Activated CD8-positive, alpha-beta memory T cell treated with anti-CD3 and anti-CD28 coated beads for 1 hour (primary cell): ENCODE measurements around the gene MBD5.
"Not testable (repeated sequence)": the region's sequence is repeated elsewhere in the genome, so short reads cannot be mapped to it uniquely, and the experiment has no call there.

ENCODE experiments used
- DNase-seq, 2 donors: peaks; one replicate each; pipeline ENCODE4 v3.0.0-alpha.2; 2020; ENCODE audit warnings: low read depth in 1 of 2; ENCODE audit errors: extremely low read depth in 1 of 2

MBD5 gene

DNA sequence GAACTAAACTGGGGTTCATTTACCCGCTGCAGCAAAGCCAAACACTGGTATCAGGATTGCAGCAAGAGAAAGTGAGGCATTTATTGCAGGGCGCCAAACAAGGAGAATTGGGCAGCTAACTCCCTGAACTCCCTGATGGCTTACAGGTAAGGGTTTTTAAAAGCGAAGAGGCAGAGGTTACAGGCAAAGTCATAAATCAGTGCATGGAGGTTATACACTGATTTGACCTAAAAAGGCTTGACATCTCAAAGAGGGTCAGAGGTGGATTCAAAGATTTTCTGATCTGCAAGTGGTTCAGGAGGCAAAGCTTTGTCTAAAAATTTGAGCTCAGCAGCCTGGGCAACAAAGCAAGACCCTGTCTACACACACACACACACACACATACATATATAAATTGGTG, 520.9 kb downstream of the MBD5 start:
- DNase-seq = no peak

DNA sequence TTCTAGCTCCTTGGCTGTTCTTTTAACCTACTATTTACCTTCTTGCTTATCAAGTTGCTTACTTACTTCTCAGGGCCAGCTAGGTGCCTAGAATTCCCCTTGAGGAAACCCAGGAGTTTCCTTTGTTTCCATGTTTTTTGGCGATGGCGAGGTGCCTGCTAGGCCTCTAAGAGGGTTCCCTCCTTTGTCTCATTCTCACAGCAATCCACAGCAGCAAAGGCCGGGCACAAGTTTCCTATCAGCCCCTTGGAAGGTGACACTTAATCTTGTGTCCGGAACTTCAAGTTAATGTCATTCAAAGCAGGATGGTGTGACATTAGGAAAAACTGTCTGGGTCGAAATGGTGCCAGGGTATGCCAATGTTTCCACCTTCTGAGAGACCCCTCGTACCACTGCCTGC, 521.7 kb downstream of the MBD5 start:
- no peak for DNase-seq

DNA sequence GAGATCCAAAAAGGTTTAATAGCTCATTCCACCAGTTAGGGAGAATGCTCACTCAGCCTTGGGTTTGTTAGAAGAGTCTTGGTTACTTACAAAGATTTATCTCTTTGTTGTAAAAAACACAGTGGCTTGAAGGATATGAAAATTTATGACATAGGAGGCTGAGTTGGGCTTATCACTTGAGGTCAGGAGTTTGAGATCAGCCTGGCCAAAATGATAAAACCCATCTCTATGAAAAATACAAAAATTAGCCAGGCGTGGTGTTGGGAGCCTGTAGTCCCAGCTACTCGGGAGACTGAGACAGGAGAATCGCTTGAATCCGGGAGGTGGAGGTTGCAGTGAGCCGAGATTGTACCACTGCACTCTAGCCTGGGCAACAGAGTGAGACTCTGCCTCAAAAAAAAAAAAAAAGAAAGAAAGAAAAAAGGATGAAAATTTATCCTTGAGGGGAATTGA, 522.2 kb downstream of the MBD5 start:
- not testable (repeated sequence) for DNase-seq

DNA sequence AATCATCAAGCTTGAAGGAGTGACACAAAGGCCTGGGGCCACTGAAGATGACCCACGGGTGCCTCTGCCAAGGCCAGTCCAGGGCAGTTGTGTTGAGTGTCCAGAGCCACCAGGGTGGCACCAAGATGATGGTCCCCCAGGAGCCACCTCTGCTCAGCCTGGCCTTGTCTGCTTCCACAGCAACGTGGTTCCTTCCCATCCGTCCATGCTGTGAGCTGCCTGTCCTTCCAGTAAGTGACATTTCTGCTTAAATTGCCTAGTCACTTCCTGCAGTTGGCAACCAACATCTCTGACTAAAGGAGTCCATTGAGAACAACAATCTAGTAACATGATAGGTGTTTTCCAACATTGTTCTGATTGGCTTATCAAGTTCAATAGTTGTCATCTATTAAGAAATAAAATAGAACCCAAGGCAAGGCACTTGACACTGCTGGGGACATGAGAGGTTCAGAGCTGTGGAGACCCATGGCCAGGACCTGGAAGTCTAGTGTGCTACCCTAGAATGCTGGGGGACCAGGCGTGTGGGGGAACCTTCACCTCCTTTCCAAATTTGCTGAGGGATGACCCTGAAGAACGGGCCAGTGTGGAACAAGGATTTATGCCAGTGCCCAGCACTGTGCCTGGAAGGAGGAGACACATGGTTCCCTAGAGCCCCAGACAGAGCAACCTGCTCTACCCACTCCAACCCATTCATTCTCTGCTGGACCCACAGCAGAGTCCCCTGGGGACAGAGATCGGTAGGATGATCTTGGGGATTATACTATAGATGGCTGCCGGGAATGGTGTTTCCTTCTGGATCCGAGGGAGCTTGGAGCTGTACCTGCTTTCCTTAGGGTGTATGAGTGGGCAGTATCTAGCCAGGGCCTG, 524.7 kb downstream of the MBD5 start:
- DNase-seq = no peak

DNA sequence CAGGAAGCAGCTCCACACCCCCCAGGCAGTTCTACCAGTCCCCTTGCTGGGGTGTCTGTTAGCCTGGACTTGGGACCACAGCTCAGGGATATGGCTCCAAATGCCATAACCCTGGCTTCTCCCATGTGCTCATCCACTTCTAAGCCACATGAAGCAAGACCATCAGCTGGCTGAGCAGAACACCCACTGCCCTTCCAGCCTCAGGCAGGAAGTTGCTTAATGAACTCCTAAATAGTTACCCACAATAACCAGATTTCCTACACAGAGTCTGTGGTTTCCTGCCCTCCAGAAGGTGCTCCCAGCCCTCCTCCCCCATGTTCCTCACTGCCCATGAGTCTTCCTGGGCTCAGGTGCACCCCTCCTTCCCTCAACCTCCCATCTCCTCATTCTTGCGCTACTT, 525.4 kb downstream of the MBD5 start:
- no peak for DNase-seq

DNA sequence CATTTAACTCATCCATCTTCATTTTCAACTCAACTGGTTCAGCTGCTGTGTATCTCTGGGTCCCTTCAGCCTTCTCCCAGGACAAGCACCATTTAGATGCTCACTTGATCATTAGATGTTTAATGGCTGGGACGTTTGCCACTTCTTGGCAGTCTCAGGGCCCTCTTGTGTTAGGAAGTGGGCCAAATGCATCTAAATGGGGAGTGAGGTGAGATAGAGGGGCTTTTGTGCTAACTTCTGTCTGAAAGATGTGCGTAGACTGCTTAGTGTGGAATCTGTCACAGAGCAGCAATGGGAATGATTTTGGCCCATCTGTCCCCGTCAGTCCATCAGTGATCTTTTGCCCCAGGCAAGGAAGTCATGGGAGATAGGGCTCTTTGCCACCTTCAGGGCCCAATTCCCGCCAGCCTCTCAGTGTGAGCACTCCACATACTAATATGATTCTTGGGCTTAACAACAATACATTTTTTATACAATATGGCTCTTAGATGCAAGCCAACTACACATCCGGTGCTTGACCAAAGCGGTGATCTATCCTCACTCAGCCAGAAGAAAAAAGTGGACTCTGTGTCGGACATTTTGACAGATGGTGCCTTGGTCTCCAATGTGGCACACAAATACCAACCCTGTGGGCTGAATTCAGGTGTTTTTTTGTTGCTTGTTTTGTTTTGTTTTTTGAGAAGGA, 528.0 kb downstream of the MBD5 start:
- no peak for DNase-seq

DNA sequence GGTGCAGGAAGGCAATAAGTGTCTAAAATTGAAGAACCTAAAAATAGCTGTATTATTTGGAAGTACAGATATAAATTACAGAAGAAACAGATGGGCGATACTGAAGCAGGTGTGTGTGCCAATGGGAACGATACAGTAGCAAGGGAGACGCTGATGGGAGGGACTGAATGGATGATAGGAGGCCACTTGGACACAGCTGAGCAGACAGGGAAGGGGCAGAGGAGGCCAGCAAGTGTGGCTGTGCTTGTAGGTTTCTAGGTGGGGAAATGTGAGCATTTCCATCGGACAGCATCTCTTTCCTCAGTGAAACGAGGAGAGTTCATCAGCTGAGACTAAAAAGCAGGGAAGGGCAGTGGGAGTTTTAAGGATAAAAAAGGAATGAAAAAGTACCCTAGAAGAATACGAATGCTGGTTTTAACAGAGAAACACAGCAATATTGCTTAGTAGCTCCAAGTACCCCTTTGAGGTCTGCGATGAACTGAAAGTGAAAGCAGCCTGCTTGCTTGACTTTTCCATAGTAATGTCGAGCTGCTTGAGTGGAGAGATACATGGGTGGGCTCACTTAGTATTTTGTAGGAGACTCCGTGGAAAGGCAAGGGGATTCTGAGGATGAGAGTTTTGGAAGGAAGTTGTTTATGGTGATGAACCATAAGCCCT, 531.9 kb downstream of the MBD5 start:
- DNase-seq = no peak

DNA sequence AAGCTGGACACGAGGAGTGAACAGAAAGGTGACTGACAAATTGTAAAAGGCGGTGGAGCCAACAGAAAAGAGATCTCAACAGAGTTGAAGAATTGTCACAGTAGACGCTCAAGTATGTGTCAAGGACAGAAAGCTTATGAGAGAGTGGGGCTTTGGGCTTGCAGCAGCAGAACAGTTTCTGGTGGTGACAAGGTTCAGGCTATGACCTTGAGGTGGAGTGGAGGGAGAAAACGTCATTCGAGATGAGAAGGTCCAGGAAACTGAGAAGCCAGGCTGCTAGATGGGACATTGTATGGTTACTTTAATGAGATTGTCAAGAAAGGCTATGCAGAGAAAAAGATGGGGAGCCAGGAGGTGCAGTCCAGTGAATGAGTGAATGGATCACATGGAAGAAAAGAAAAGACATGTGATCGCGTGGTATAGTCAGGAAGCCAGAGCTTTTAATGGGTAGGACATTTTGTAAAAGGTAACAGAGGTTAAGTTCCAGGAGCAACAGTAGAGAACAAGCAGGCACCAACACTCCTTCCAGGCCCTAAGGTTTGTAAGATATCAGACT, 532.5 kb downstream of the MBD5 start:
- DNase-seq = no peak

DNA sequence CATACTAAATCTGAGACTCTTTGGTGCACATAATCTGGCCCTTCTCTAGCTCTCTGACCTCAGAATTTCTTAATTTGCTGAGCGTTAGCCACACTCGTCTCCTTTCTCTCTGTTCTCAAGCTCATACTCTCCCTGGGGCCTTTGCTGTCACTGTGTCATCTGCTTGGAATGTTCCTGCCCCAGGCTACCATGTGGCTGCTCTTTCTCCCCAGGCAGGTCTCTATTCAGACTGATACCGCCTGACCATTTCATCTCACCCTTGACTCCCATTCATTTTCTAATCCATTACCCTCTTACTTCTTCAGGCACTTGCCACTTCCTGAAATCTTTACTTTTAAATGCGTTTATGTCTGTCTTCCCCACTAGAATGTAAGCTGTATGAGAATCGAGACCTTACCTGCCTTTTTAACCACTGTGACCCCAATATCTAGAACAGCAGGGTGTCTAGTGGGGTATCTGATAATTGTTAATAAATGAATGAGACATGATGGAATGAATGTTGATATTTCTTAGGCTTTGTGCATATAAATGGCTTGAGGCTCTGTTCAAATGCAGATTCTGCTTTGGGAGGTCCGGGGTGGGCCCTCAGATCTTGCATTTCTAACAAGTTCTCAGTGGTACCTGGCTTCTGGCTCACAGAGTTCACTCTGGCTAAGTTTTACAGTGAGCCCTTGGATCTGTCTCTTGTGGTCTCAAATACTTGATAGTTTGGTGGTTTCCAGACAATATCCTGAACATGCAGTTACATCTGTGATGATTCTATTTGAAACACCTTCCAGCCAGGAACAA, 533.8 kb downstream of the MBD5 start:
- DNase-seq = no peak

DNA sequence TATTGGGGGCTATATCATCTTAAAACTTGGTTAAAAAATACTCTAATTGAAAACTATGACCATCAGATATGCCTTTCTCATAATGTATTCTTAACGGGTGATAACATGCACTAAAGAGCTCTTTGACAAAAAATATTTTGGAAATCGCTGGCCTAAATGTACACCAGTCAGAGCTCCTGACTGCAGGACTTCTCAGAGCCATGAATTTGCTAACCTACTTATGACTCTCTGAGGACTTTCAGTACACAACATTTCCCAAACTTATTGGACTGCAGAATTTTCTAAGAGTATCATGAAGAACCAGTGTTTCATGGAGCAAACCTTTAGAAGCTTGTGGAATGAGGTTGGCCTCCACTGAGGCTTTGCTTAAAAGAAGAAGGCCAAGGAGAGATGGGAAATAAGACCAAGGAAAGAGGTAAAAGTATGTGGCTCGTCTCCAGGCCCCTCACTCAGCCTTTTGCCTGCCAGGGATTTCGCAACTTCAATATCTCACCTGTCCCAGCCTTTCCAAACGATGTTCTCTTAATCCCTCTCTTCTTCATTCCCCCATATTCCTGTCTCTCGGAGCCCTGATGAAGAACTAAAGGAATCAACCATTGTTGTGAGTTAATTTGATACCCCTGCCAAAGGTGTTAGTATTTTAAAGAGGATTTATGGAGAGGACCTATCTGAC, 534.9 kb downstream of the MBD5 start:
- DNase-seq = no peak

DNA sequence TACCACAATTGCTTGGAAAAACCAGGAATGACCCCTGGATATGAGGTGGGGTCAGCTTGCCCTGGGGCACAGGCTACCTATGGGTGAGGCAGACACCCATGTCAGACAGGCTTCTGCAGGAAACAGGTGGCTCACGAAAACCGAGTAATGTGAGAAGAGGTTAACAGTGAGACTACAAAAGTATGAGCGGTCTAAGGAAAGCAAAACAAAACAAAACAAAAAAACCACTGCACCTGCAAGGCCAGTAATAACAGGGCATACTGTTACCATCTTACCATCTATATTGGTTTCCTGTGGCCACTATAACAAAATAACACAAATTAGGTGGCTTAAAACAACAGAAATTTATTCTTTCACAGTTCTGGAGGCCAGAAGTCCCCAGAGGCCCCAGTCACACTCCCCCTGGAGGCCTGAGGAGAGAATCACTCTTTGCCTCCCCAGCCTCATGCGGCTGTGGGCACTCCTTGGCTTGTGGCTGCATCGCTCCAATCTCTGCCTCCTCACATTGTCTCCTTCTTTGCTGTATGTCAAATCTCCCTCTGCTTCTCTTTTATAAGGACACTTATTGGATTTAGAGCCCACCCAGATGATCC, 537.0 kb downstream of the MBD5 start:
- no peak for DNase-seq

DNA sequence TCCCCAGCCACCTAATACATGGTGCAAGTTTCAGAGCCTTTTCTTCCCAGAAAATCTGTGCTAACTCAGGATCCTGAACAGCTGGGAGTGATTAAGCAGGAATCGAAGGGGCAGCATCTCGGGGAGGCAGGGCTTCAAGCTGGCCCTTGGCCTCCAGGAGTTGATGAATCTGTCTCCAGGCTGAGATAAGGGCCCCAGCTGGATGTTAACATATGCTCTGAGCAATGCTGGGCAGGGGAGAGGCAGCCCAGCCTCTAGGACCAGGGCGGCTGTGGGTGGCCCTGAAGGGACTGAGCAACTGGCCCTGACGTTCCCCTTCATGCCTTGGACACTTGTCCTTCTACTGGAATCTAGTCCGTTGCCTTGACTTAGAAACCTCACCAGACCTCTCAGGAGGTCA, 539.6 kb downstream of the MBD5 start:
- DNase-seq = no peak

DNA sequence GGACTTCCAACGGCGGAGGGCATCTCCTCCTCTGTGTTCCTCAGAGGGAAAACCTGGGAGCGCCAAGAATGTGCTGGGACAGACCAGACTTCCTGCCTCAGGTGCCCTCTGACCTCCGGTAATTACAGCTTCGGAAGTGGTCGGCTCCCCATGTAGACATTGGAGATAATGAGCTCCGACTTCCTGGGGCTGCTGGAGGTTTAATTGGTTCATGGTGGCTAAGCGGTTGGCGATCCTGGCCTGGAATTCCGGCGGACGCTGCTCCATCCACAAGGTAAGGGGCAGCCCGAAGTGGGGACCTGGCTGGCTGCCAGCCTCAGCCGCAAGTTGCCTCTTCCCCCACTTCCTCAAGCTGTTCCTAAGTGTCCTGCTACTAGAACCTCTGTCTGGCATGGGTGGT, 540.5 kb downstream of the MBD5 start:
- DNase-seq = no peak

DNA sequence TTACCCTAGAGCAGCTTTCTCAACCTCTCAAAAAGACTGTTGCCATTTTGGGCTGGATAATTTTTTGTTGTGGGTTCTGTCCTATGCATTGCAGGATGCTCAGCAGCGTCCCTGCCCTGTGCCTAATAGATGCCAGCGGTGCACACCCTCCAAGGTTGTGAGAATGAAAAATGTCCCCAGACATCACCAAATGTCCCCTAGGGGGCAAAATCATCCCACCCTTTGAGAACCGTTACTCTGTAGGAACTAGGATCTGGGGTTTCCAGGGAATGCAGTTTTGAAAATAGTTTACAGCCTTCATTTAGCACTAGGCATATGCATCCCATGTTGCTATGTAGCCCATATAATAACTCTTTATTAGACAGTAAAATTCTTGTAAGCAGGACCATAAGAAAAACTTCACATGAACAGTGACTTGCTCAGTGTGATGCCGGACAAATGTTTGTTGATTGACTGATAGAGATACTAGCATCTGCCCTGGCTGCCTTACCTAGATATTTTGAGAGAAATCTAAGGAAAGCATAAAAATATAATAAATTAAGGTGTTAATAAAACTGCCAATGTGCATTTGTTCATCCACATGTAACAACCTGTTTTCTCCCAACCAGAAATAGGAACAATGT, 544.5 kb downstream of the MBD5 start:
- DNase-seq = no peak
